ENCODE results near the gene CNTNAP1. TPM values are rescaled to one million over a fixed set of nuclear protein-coding genes. Genes with fewer than 3 reads are reported as not detected.

The CNTNAP1 gene
- total and polyA plus RNA-seq, 9 of the 15 experiments (the other 6 are each of a cell fraction or from before 2014, with no cell fraction given), result 0.10 to 1.8 (median 0.62) TPM

DNA sequence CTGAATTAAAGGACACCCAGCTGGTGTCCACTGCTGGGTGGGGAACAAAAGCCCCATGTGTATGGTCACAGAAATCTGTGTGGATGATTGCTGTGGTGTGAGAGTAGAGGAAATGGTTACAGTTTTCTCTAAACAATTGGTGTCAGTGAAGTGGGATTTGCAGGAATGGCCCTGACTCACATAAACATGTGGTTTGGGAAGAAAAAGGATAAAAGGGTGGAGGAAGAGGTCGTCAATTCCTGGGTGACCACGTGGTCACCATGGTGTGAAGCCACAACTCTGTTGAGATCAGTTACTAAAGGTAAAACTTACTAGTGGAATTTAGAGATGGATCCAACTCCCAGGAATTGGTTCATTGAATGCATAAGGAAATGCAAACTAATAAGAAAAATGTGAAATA, 26.8 kb upstream of the CNTNAP1 start (continued):
- TF ChIP-seq, protein P1, sequence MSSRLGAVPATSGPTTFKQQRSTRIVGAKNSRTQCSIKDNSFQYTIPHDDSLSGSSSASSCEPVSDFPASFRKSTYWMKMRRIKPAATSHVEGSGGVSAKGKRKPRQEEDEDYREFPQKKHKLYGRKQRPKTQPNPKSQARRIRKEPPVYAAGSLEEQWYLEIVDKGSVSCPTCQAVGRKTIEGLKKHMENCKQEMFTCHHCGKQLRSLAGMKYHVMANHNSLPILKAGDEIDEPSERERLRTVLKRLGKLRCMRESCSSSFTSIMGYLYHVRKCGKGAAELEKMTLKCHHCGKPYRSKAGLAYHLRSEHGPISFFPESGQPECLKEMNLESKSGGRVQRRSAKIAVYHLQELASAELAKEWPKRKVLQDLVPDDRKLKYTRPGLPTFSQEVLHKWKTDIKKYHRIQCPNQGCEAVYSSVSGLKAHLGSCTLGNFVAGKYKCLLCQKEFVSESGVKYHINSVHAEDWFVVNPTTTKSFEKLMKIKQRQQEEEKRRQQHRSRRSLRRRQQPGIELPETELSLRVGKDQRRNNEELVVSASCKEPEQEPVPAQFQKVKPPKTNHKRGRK (tag; IDR thresholded peaks at IDR 0.05), result no peak
- TF ChIP-seq EWSR1 (IDR thresholded peaks at IDR 0.05; ENCODE audit: borderline replicate concordance, low read depth, partially characterized antibody) (no peak), MGA (IDR thresholded peaks at IDR 0.05) (peak; percentile 80), SMARCC2 (IDR thresholded peaks at IDR 0.05; ENCODE audit: low read depth) (no peak)
- TF ChIP-seq, protein P2, sequence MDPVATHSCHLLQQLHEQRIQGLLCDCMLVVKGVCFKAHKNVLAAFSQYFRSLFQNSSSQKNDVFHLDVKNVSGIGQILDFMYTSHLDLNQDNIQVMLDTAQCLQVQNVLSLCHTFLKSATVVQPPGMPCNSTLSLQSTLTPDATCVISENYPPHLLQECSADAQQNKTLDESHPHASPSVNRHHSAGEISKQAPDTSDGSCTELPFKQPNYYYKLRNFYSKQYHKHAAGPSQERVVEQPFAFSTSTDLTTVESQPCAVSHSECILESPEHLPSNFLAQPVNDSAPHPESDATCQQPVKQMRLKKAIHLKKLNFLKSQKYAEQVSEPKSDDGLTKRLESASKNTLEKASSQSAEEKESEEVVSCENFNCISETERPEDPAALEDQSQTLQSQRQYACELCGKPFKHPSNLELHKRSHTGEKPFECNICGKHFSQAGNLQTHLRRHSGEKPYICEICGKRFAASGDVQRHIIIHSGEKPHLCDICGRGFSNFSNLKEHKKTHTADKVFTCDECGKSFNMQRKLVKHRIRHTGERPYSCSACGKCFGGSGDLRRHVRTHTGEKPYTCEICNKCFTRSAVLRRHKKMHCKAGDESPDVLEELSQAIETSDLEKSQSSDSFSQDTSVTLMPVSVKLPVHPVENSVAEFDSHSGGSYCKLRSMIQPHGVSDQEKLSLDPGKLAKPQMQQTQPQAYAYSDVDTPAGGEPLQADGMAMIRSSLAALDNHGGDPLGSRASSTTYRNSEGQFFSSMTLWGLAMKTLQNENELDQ (CRISPR knock-in tag; IDR thresholded peaks at IDR 0.05; ENCODE audit: borderline replicate concordance), result no peak
- TF ChIP-seq, protein P3, sequence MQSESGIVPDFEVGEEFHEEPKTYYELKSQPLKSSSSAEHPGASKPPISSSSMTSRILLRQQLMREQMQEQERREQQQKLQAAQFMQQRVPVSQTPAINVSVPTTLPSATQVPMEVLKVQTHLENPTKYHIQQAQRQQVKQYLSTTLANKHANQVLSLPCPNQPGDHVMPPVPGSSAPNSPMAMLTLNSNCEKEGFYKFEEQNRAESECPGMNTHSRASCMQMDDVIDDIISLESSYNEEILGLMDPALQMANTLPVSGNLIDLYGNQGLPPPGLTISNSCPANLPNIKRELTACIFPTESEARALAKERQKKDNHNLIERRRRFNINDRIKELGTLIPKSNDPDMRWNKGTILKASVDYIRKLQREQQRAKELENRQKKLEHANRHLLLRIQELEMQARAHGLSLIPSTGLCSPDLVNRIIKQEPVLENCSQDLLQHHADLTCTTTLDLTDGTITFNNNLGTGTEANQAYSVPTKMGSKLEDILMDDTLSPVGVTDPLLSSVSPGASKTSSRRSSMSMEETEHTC (IDR thresholded peaks at IDR 0.05), result no peak
- TF ChIP-seq, protein P4, sequence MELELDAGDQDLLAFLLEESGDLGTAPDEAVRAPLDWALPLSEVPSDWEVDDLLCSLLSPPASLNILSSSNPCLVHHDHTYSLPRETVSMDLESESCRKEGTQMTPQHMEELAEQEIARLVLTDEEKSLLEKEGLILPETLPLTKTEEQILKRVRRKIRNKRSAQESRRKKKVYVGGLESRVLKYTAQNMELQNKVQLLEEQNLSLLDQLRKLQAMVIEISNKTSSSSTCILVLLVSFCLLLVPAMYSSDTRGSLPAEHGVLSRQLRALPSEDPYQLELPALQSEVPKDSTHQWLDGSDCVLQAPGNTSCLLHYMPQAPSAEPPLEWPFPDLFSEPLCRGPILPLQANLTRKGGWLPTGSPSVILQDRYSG (tag; conservative IDR thresholded peaks at IDR 0.05; ENCODE audit: low read depth), result no peak

Measured in K562 (cell line).